Thoracic aorta (tissue), 2 donors: ENCODE measurements around the gene UGT1A5. TPM values are rescaled to one million over a fixed set of nuclear protein-coding genes. Genes with fewer than 3 reads are reported as not detected.

Experiments
- ATAC-seq: fragments of 150-250 bp; one replicate; pipeline ENCODE4 v1.8.0; 2017; ENCODE audit warnings: low read depth; ENCODE audit not compliant: insufficient number of reproducible peaks, low FRiP score
- DNase-seq: peaks from one replicate; pipeline ENCODE4 v3.0.0-alpha.2; 2020; ENCODE audit warnings: low spot score
- H3K27ac ChIP-seq, 2 donors: fragments of 200-600 bp; sonication (generic); 1 replicate in 1 of 2; 2 replicates in 1 of 2; pipeline ENCODE4 v1.5.1; 2016; ENCODE audit warnings: mild to moderate bottlenecking in 2 of 2, moderate library complexity in 2 of 2
- H3K27me3 ChIP-seq: fragments of 200-600 bp; sonication (generic); replicated peaks from 2 replicates; pipeline ENCODE4 v1.6.0; 2016; ENCODE audit warnings: mild to moderate bottlenecking; ENCODE audit not compliant: insufficient read depth
- H3K36me3 ChIP-seq: fragments of 200-600 bp; sonication (generic); one replicate; pipeline ENCODE4 v1.5.1; 2016
- H3K4me1 ChIP-seq, 2 donors: fragments of 200-600 bp; sonication (generic); 1 replicate in 1 of 2; 2 replicates in 1 of 2; pipeline versions ENCODE4 v1.5.1 to v1.6.0; 2016; ENCODE audit warnings: low read depth in 2 of 2, mild to moderate bottlenecking in 1 of 2; ENCODE audit not compliant: control insufficient read depth in 1 of 2
- H3K4me3 ChIP-seq: fragments of 200-600 bp; sonication (generic); 2 replicates; pipeline ENCODE4 v1.5.1; 2016; ENCODE audit warnings: mild to moderate bottlenecking
- H3K9me3 ChIP-seq: fragments of 200-600 bp; sonication (generic); 2 replicates; pipeline ENCODE4 v1.5.1; 2016
- CTCF ChIP-seq: fragments of 200-600 bp; sonication (generic); IDR thresholded peaks from one replicate; pipeline ENCODE4 v1.5.1; 2019; ENCODE audit warnings: antibody characterized with exemption
- total RNA-seq, 2 donors: library from RNA; depleted of rRNA; stranded (reverse); fragments of >200 nt; gene quantifications; one replicate each; pipeline versions ENCODE4 v1.1.0 to v1.2.3, GENCODE V29; 2016

Gene UGT1A5
- total RNA-seq, 2 donors from 2014 or later, result not detected

GRCh38 chr2:233811732-233812131, 99.0 kb downstream of the UGT1A5 start:
- H3K4me3 ChIP-seq, result no peak overlapping the region
- DNase-seq, result no peak
- H3K27ac ChIP-seq, result no peak overlapping the region
- H3K4me1 ChIP-seq, result no peaks in the 10 kb centered on the region
- no peaks in the 10 kb centered on the region for H3K27me3 ChIP-seq
- no peak for ATAC-seq
- H3K9me3 ChIP-seq, result no peaks in the 10 kb centered on the region
- H3K36me3 ChIP-seq, result no peaks in the 10 kb centered on the region
- TF ChIP-seq CTCF, result no peak

GRCh38 chr2:233813236-233814055, 100.7 kb downstream of the UGT1A5 start:
- ATAC-seq (no peak), DNase-seq (no peak)
- H3K4me3 ChIP-seq, result no peak overlapping the region
- H3K4me1 ChIP-seq, result no peaks in the 10 kb centered on the region
- TF ChIP-seq CTCF, result no peak
- H3K9me3 ChIP-seq, result no peaks in the 10 kb centered on the region
- no peaks in the 10 kb centered on the region for H3K36me3 ChIP-seq
- H3K27me3 ChIP-seq, result no peaks in the 10 kb centered on the region
- H3K27ac ChIP-seq, result no peak overlapping the region

- H3K27ac ChIP-seq, result no peak overlapping the region
- H3K36me3 ChIP-seq, result no peaks in the 10 kb centered on the region
- no peak for DNase-seq
- no peaks in the 10 kb centered on the region for H3K9me3 ChIP-seq
- no peak for TF ChIP-seq CTCF
- no peaks in the 10 kb centered on the region for H3K4me1 ChIP-seq
- H3K27me3 ChIP-seq, result no peaks in the 10 kb centered on the region
- no peak overlapping the region for H3K4me3 ChIP-seq
- no peak for ATAC-seq
Observed at GRCh38 chr2:233814056-233814835, 101.5 kb downstream of the UGT1A5 start.

- H3K27ac ChIP-seq, result no peak overlapping the region
- H3K4me3 ChIP-seq, result no peak overlapping the region
- ATAC-seq, result no peak
- H3K9me3 ChIP-seq, result no peaks in the 10 kb centered on the region
- no peak for TF ChIP-seq CTCF
- no peak for DNase-seq
- no peaks in the 10 kb centered on the region for H3K4me1 ChIP-seq
- H3K27me3 ChIP-seq, result no peaks in the 10 kb centered on the region
- H3K36me3 ChIP-seq, result no peaks in the 10 kb centered on the region
Observed at GRCh38 chr2:233815861-233816260, 103.2 kb downstream of the UGT1A5 start.

GRCh38 chr2:233816334-233816733, 103.6 kb downstream of the UGT1A5 start:
- TF ChIP-seq CTCF, result no peak
- no peaks in the 10 kb centered on the region for H3K4me1 ChIP-seq
- no peaks in the 10 kb centered on the region for H3K27me3 ChIP-seq
- DNase-seq (no peak), ATAC-seq (no peak)
- H3K27ac ChIP-seq, result no peak overlapping the region
- H3K36me3 ChIP-seq, result no peaks in the 10 kb centered on the region
- no peak overlapping the region for H3K4me3 ChIP-seq
- H3K9me3 ChIP-seq, result no peaks in the 10 kb centered on the region
